Memory B cell (primary cell): ENCODE data around the gene CCDC24.
A peak's percentile ranks its signal among the peaks of the same experiment; 100 is the strongest.

Experiments used
- ATAC-seq: fragments of 150-1000 bp; cut with Tn5 transposase; 2 replicates; pipeline ENCODE4 v1.10.0; 2021; ENCODE audit warnings: low read depth, mild to moderate bottlenecking, moderate library complexity
- DNase-seq, 2 donors: peaks; one replicate each; pipeline ENCODE4 v3.0.0; 2022; ENCODE audit warnings: low spot score in 2 of 2
- H3K27ac Mint-ChIP-seq: one replicate; pipeline ENCODE4 v1.8.0; 2022; ENCODE audit warnings: mild to moderate bottlenecking, moderate library complexity, mixed read lengths
- H3K27me3 Mint-ChIP-seq: one replicate; pipeline ENCODE4 v1.8.0; 2022; ENCODE audit warnings: mixed read lengths
- H3K36me3 Mint-ChIP-seq: one replicate; pipeline ENCODE4 v1.8.0; 2022; ENCODE audit warnings: mild to moderate bottlenecking, mixed read lengths
- H3K4me1 Mint-ChIP-seq: one replicate; pipeline ENCODE4 v1.8.0; 2022; ENCODE audit warnings: mixed read lengths
- H3K4me3 Mint-ChIP-seq: one replicate; pipeline ENCODE4 v1.8.0; 2022; ENCODE audit warnings: mild to moderate bottlenecking, moderate library complexity, mixed read lengths
- H3K9me3 Mint-ChIP-seq: one replicate; pipeline ENCODE4 v1.8.0; 2022; ENCODE audit warnings: mixed read lengths

CCDC24 gene

DNA sequence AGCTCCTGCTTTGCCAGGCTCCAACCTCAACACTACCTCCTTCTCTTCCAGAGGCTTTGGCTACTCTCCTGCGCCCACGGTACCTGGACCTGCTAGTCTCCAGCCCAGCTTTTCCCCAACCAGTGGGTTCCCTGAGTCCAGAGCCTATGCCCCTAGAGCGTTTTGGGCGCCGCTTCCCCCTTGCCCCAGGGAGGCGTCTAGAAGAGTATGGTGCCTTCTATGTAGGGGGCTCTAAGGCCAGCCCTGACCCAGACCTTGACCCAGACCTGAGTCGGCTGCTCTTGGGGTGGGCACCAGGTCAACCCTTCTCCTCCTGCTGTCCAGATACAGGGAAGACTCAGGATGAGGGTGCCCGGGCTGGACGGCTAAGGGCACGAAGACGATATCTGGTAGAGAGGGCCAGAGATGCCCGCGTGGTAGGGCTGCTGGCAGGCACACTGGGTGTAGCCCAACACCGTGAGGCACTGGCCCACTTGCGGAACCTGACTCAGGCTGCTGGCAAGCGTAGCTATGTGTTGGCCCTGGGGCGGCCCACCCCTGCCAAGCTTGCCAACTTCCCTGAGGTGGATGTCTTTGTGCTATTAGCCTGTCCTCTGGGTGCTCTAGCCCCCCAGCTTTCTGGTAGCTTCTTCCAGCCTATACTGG lies 19.9 kb upstream of the CCDC24 start:
- no peaks in the 10 kb centered on the region for H3K27me3 Mint-ChIP-seq
- H3K36me3 Mint-ChIP-seq, result peaks cover 3% of the 10 kb centered on the region
- H3K9me3 Mint-ChIP-seq, result no peaks in the 10 kb centered on the region
- H3K4me3 Mint-ChIP-seq, result peak overlapping the region; percentile 96
- H3K4me1 Mint-ChIP-seq, result peaks cover 31% of the 10 kb centered on the region
- ATAC-seq (no peak), DNase-seq (no peak)
- H3K27ac Mint-ChIP-seq, result no peak overlapping the region

DNA sequence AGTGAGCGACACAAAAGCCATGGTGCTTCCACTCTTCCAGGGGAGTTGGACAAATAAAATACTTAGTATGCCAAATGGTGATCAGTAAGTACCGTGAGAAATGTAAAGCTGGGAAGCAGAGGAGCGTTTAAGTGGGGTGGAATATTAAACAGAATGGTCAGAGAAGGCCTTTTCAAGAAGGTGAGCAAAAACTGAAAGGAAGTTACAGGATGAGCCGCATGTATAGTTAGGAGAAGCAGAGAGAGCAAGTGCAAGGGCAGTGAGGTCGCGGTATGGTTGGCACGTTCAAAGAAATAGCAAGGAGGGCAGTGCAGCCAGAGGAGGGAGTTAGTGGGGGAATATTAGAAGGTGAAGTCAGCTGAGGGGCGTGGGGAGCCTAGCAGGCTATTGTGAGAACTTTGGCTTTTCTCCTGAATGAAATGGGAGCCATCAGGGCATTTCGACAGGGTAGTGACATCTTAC lies 17.4 kb upstream of the CCDC24 start:
- ATAC-seq (no peak), DNase-seq (no peak)
- Mint-ChIP-seq H3K27ac (peak overlapping the region; percentile 91), H3K4me3 (peak overlapping the region; percentile 96), H3K36me3 (peaks cover 19% of the 10 kb centered on the region), H3K4me1 (peaks cover 53% of the 10 kb centered on the region), H3K9me3 (no peaks in the 10 kb centered on the region), H3K27me3 (no peaks in the 10 kb centered on the region)

- Mint-ChIP-seq H3K4me3 (peak within 1 kb of the TSS; percentile 96), H3K9me3 (no peaks in the 10 kb centered on the region), H3K27me3 (no peaks in the 10 kb centered on the region), H3K27ac (peak within 1 kb of the TSS; percentile 91), H3K36me3 (peaks cover 19% of the 10 kb centered on the region), H3K4me1 (peaks cover 48% of the 10 kb centered on the region)
- peak; percentile 76 for ATAC-seq
- peak; percentile 85 to 86 for DNase-seq
Observed at GRCh38 chr1:43974443-43975248, 16.8 kb upstream of the CCDC24 start, which contains the start of gene ATP6V0B. ATP6V0B (plus strand) TSS chr1:43974960; CDS start chr1:43975041, 81 bp downstream.

GRCh38 chr1:43975249-43975961 lies 16.0 kb upstream of the CCDC24 start:
- H3K4me1 Mint-ChIP-seq, result peaks cover 47% of the 10 kb centered on the region

DNA sequence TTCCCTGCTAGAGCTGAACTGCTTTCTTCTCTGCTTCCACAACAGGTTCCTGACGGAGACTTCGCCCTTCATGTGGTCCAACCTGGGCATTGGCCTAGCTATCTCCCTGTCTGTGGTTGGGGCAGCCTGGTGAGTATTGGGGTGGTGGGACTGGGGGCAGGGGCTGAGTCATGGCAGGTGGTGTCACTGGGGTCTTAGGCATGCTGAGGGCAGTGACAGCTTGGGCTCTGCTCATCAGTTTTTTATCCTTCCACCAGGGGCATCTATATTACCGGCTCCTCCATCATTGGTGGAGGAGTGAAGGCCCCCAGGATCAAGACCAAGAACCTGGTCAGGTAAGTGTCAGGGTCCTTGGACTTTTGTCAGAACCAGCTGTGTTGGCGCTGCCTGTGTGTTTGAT lies 15.4 kb upstream of the CCDC24 start:
- DNase-seq (no peak), ATAC-seq (no peak)
- H3K4me3 Mint-ChIP-seq, result peak overlapping the region; percentile 96
- no peaks in the 10 kb centered on the region for H3K9me3 Mint-ChIP-seq
- no peaks in the 10 kb centered on the region for H3K27me3 Mint-ChIP-seq
- peaks cover 19% of the 10 kb centered on the region for H3K36me3 Mint-ChIP-seq
- H3K27ac Mint-ChIP-seq, result peak overlapping the region; percentile 91
- H3K4me1 Mint-ChIP-seq, result peaks cover 46% of the 10 kb centered on the region

More at GRCh38 chr1:43975249-43975961, 16.0 kb upstream of the CCDC24 start:
- peak overlapping the region; percentile 96 for H3K4me3 Mint-ChIP-seq
- no peaks in the 10 kb centered on the region for H3K9me3 Mint-ChIP-seq
- H3K27me3 Mint-ChIP-seq, result no peaks in the 10 kb centered on the region
- ATAC-seq (peak; percentile 23), DNase-seq (no peak)
- H3K36me3 Mint-ChIP-seq, result peaks cover 19% of the 10 kb centered on the region
- H3K27ac Mint-ChIP-seq, result peak overlapping the region; percentile 91

DNA sequence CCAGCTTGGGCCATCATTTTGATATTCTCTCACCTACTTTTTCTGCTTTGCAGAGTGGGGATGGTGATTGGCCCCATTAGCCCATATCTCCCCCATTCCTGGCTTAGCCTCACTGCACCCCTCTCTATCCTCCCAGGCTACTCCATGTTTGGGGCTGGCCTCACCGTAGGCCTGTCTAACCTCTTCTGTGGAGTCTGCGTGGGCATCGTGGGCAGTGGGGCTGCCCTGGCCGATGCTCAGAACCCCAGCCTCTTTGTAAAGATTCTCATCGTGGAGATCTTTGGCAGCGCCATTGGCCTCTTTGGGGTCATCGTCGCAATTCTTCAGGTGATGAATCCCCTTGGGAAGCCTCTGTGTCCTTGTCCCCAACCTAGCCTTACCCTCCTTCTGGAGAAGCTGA lies 14.5 kb upstream of the CCDC24 start:
- H3K4me1 Mint-ChIP-seq, result peaks cover 46% of the 10 kb centered on the region

DNA sequence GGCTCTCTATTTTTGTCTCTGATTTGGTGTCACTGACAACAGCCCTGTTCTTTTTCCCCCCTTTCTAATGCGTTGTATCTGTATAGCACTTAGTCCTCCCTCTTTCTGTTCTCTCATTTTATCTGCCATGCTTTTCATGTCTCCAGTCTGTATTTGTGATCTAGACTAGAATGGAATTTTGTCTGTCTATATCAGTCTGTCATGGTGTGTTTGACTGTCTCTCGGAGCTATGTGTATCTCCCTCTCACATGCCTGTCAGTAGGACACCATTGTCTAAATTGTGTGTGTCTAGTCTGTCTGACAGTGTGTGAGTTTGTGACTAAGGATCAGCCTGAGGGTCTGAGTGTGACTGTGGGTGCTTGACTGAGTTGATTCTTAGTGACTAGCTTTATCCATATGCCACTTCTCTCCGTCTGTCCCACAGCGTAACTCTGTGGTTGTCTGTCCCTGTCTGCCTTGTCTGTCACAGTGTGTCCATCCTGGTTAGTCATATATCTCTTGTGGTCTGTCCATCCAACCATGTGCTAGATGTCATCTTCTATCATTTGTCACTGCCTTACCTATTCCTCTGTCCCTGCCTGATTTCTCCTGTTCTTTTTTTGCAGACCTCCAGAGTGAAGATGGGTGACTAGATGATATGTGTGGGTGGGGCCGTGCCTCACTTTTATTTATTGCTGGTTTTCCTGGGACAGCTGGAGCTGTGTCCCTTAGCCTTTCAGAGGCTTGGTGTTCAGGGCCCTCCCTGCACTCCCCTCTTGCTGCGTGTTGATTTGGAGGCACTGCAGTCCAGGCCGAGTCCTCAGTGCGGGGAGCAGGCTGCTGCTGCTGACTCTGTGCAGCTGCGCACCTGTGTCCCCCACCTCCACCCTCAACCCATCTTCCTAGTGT lies 13.8 kb upstream of the CCDC24 start:
- peak overlapping the region; percentile 19 for H3K27ac Mint-ChIP-seq
- peaks cover 19% of the 10 kb centered on the region for H3K36me3 Mint-ChIP-seq
- H3K27me3 Mint-ChIP-seq, result no peaks in the 10 kb centered on the region
- no peak for DNase-seq
- no peak for ATAC-seq
- no peaks in the 10 kb centered on the region for H3K9me3 Mint-ChIP-seq
- H3K4me3 Mint-ChIP-seq, result peak overlapping the region; percentile 40
- H3K4me1 Mint-ChIP-seq, result peaks cover 46% of the 10 kb centered on the region

More for the DNA sequence above, 14.5 kb upstream of the CCDC24 start:
- Mint-ChIP-seq H3K4me3 (peak overlapping the region; percentile 6), H3K27ac (peak overlapping the region; percentile 19), H3K9me3 (no peaks in the 10 kb centered on the region), H3K36me3 (peaks cover 19% of the 10 kb centered on the region), H3K27me3 (no peaks in the 10 kb centered on the region)
- ATAC-seq (no peak), DNase-seq (no peak)

- Mint-ChIP-seq H3K4me1 (peaks cover 46% of the 10 kb centered on the region), H3K36me3 (peaks cover 19% of the 10 kb centered on the region), H3K27ac (no peak overlapping the region), H3K27me3 (no peaks in the 10 kb centered on the region), H3K4me3 (peak overlapping the region; percentile 70), H3K9me3 (no peaks in the 10 kb centered on the region)
- ATAC-seq (no peak), DNase-seq (no peak)
Observed at GRCh38 chr1:43978264-43978550, 13.2 kb upstream of the CCDC24 start.

GRCh38 chr1:43978551-43979260 lies 12.7 kb upstream of the CCDC24 start, which contains the start of gene B4GALT2:
B4GALT2 (plus strand) TSS chr1:43979210; CDS start chr1:43981161, 1,951 bp downstream.
- Mint-ChIP-seq H3K27ac (no peak within 1 kb of the TSS), H3K36me3 (peaks cover 19% of the 10 kb centered on the region), H3K27me3 (no peaks in the 10 kb centered on the region), H3K4me3 (peak within 1 kb of the TSS; percentile 85), H3K9me3 (no peaks in the 10 kb centered on the region), H3K4me1 (peaks cover 44% of the 10 kb centered on the region)
- no peak for DNase-seq
- ATAC-seq, result peak; percentile 13

- H3K27ac Mint-ChIP-seq, result no peak overlapping the region
- DNase-seq (no peak), ATAC-seq (no peak)
- H3K36me3 Mint-ChIP-seq, result peaks cover 19% of the 10 kb centered on the region
- H3K4me1 Mint-ChIP-seq, result peaks cover 39% of the 10 kb centered on the region
- H3K9me3 Mint-ChIP-seq, result no peaks in the 10 kb centered on the region
- H3K4me3 Mint-ChIP-seq, result no peak overlapping the region
- no peaks in the 10 kb centered on the region for H3K27me3 Mint-ChIP-seq
Observed at GRCh38 chr1:43979261-43979527, 12.2 kb upstream of the CCDC24 start.

GRCh38 chr1:43979528-43980254 lies 11.7 kb upstream of the CCDC24 start:
- H3K36me3 Mint-ChIP-seq, result peaks cover 19% of the 10 kb centered on the region
- H3K4me3 Mint-ChIP-seq, result peak overlapping the region; percentile 85
- DNase-seq (no peak), ATAC-seq (no peak)
- no peak overlapping the region for H3K27ac Mint-ChIP-seq
- H3K27me3 Mint-ChIP-seq, result no peaks in the 10 kb centered on the region
- no peaks in the 10 kb centered on the region for H3K9me3 Mint-ChIP-seq
- peaks cover 37% of the 10 kb centered on the region for H3K4me1 Mint-ChIP-seq

GRCh38 chr1:43980255-43981134 lies 10.9 kb upstream of the CCDC24 start:
- Mint-ChIP-seq H3K4me3 (peak overlapping the region; percentile 85), H3K9me3 (no peaks in the 10 kb centered on the region), H3K27ac (no peak overlapping the region), H3K4me1 (peaks cover 37% of the 10 kb centered on the region), H3K27me3 (no peaks in the 10 kb centered on the region), H3K36me3 (peaks cover 19% of the 10 kb centered on the region)
- ATAC-seq (no peak), DNase-seq (no peak)
